HG03432 (cell line): ENCODE results near the gene PPM1J.
"Not testable (repeated sequence)": the region's sequence is repeated elsewhere in the genome, so short reads cannot be mapped to it uniquely, and the experiment has no call there.

Experiments
- ATAC-seq: cut with Tn5 transposase; IDR thresholded peaks from one replicate; pipeline ENCODE4 v1.9.1; 2021; ENCODE audit warnings: mild to moderate bottlenecking, moderate library complexity; ENCODE audit not compliant: unreplicated experiment

PPM1J gene

GRCh38 chr1:112715264-112716053, at the start of gene PPM1J:
Gene PPM1J, minus strand, starts transcription at chr1:112715332. Its CDS starts 31 bp downstream, at chr1:112715301.
- peak; percentile 78 for ATAC-seq

GRCh38 chr1:112762541-112763500, 47.7 kb upstream of the PPM1J start:
- ATAC-seq = no peak

- no peak for ATAC-seq
Observed at GRCh38 chr1:112761714-112762480, 46.8 kb upstream of the PPM1J start.

GRCh38 chr1:112759228-112759627, 44.1 kb upstream of the PPM1J start:
- ATAC-seq = no peak

- ATAC-seq = no peak
Observed at GRCh38 chr1:112754116-112754628, 39.0 kb upstream of the PPM1J start.

- no peak for ATAC-seq
Observed at GRCh38 chr1:112748396-112748795, 33.3 kb upstream of the PPM1J start.

- no peak for ATAC-seq
Observed at GRCh38 chr1:112744009-112744578, 29.0 kb upstream of the PPM1J start.

GRCh38 chr1:112743174-112744008, 28.3 kb upstream of the PPM1J start:
- ATAC-seq = no peak

GRCh38 chr1:112737573-112737972, 22.4 kb upstream of the PPM1J start:
- ATAC-seq = no peak

- no peak for ATAC-seq
Observed at GRCh38 chr1:112735752-112736151, 20.6 kb upstream of the PPM1J start.

- ATAC-seq = no peak
Observed at GRCh38 chr1:112731451-112731850, 16.3 kb upstream of the PPM1J start.

- no peak for ATAC-seq
Observed at GRCh38 chr1:112729909-112730308, 14.8 kb upstream of the PPM1J start.

GRCh38 chr1:112729011-112729410, 13.9 kb upstream of the PPM1J start:
- ATAC-seq = not testable (repeated sequence)

GRCh38 chr1:112728306-112728971, 13.3 kb upstream of the PPM1J start:
- not testable (repeated sequence) for ATAC-seq

- ATAC-seq = no peak
Observed at GRCh38 chr1:112727716-112728115, 12.6 kb upstream of the PPM1J start.

- not testable (repeated sequence) for ATAC-seq
Observed at GRCh38 chr1:112724240-112724639, 9.1 kb upstream of the PPM1J start.

GRCh38 chr1:112723511-112723839, 8.3 kb upstream of the PPM1J start:
- ATAC-seq = no peak

GRCh38 chr1:112722601-112723510, 7.7 kb upstream of the PPM1J start:
- ATAC-seq = no peak
